Measurements from ENCODE around the gene STAT1.

DNA sequence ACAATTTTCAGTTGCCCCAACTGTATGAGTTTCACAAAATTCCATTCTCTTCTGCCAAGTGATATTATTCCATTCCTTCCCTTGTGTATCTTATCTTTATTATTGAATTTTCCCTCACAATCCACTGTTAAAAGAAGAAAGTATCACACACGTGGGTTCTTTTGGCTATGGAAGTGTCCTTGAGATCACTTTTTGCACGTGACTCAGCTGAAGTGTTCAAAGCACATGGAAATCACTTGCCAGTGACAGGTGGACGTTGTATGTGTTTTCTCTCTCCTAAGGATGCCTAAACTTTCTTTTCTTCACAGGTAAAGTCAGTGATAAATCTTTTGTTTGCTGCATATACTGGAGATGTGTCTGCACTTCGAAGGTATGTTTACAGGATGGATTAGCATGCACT lies 60.7 kb downstream of the STAT1 start:
- TF ChIP-seq CTCF (conservative IDR thresholded peaks at IDR 0.05 in 1 of 2, IDR thresholded peaks at IDR 0.05 in 1 of 2; ENCODE audit: low read depth in 1 of 2, low read length in 2 of 2) (no peak), EZH2 (IDR thresholded peaks at IDR 0.05; ENCODE audit: low read length, missing control alignments) (no peak)
